NCI-H1930 (cell line): Measurements from ENCODE around the gene JOSD1.
"Not testable (repeated sequence)": the region's sequence is repeated elsewhere in the genome, so short reads cannot be mapped to it uniquely, and the experiment has no call there.

Experiments
- DNase-seq, 2 experiments: peaks; one replicate each; lab custom pipeline; 2025; lab: John Stamatoyannopoulos, UW

Gene JOSD1

GRCh38 chr22:38684895-38685294 is 15.8 kb downstream of the JOSD1 start:
- DNase-seq: no peak

- DNase-seq: peak; percentile 70 to 79
These were observed 19.0 kb downstream of the JOSD1 start, which contains the start of gene TOMM22 for GRCh38 chr22:38681582-38682335. TSS of gene TOMM22 (plus strand) at chr22:38681957. CDS start at chr22:38681979, 22 bp downstream.

- no peak for DNase-seq
These were observed 24.9 kb downstream of the JOSD1 start for GRCh38 chr22:38675833-38676232.

- DNase-seq: no peak
These were observed 25.9 kb downstream of the JOSD1 start for GRCh38 chr22:38674888-38675287.

GRCh38 chr22:38657045-38657909 is 43.5 kb downstream of the JOSD1 start:
- no peak for DNase-seq

- DNase-seq: peak; percentile 91 to 94
These were observed 44.3 kb downstream of the JOSD1 start, which contains the start of the genes CBY1 and FAM227A for GRCh38 chr22:38656256-38657044. TSS of gene CBY1 (plus strand) at chr22:38656638. CDS start at chr22:38668055, 11,417 bp downstream. TSS of gene FAM227A (minus strand) at chr22:38656392. CDS start at chr22:38650168, 6,224 bp downstream.

GRCh38 chr22:38655519-38656255 is 45.1 kb downstream of the JOSD1 start:
- DNase-seq: peak; percentile 43 to 51

- no peak for DNase-seq
These were observed 47.0 kb downstream of the JOSD1 start for GRCh38 chr22:38653741-38654140.

GRCh38 chr22:38652859-38653258 is 47.9 kb downstream of the JOSD1 start:
- DNase-seq: no peak

GRCh38 chr22:38649841-38650522 is 50.8 kb downstream of the JOSD1 start:
- DNase-seq: no peak

- DNase-seq: no peak
These were observed 55.3 kb downstream of the JOSD1 start for GRCh38 chr22:38645430-38645829.

- DNase-seq: not testable (repeated sequence)
These were observed 56.5 kb downstream of the JOSD1 start for GRCh38 chr22:38644245-38644644.

GRCh38 chr22:38641476-38642040 is 59.2 kb downstream of the JOSD1 start:
- no peak for DNase-seq

GRCh38 chr22:38638728-38639127 is 62.0 kb downstream of the JOSD1 start:
- DNase-seq: no peak

- DNase-seq: no peak
These were observed 62.5 kb downstream of the JOSD1 start for GRCh38 chr22:38638216-38638615.
